Smooth muscle cell (in vitro differentiated cells): ENCODE measurements around the gene UBP1. TPM values are rescaled to one million over a fixed set of nuclear protein-coding genes. Genes with fewer than 3 reads are reported as not detected.

Source experiments
- DNase-seq: peaks from one replicate; lab custom pipeline; 2025; ENCODE audit not compliant: unreplicated experiment; lab: John Stamatoyannopoulos, UW
- H2AFZ ChIP-seq: fragments of 200-600 bp; sonication (generic); 2 replicates; pipeline ENCODE4 v1.6.0; 2016; ENCODE audit warnings: antibody characterized with exemption, low read depth, mild to moderate bottlenecking
- H3F3A ChIP-seq: fragments of 200-600 bp; sonication (generic); 2 replicates; pipeline ENCODE4 v1.6.0; 2017; ENCODE audit warnings: antibody characterized with exemption, low read depth
- H3K27ac ChIP-seq: fragments of 200-600 bp; sonication (generic); 2 replicates; pipeline ENCODE4 v1.5.1; 2016; ENCODE audit warnings: low read depth, mild to moderate bottlenecking
- H3K27me3 ChIP-seq: fragments of 200-600 bp; sonication (generic); 2 replicates; pipeline ENCODE4 v1.6.1; 2016; ENCODE audit warnings: low read depth, mild to moderate bottlenecking
- H3K36me3 ChIP-seq: fragments of 200-600 bp; sonication (generic); 2 replicates; pipeline ENCODE4 v1.5.1; 2016; ENCODE audit warnings: low read depth
- H3K4me1 ChIP-seq: fragments of 200-600 bp; sonication (generic); 2 replicates; pipeline ENCODE4 v1.5.1; 2016; ENCODE audit warnings: low read depth
- H3K4me2 ChIP-seq: fragments of 200-600 bp; sonication (generic); 2 replicates; pipeline ENCODE4 v1.6.0; 2016; ENCODE audit warnings: mild to moderate bottlenecking
- H3K4me3 ChIP-seq: fragments of 200-600 bp; sonication (generic); 2 replicates; pipeline ENCODE4 v1.5.1; 2016; ENCODE audit warnings: mild to moderate bottlenecking
- H3K79me2 ChIP-seq: fragments of 200-600 bp; sonication (generic); 2 replicates; pipeline ENCODE4 v1.6.0; 2016; ENCODE audit warnings: low read depth, mild to moderate bottlenecking
- H3K9ac ChIP-seq: fragments of 200-600 bp; sonication (generic); 2 replicates; pipeline ENCODE4 v1.6.0; 2016; ENCODE audit warnings: low read depth
- H3K9me3 ChIP-seq: fragments of 200-600 bp; sonication (generic); replicated peaks from 2 replicates; pipeline ENCODE4 v1.5.1; 2016; ENCODE audit warnings: low read depth
- H4K20me1 ChIP-seq: fragments of 200-600 bp; sonication (generic); 2 replicates; pipeline ENCODE4 v1.6.0; 2016; ENCODE audit warnings: low read depth
- WGBS: methylation state at CpG from one replicate; pipeline ENCODE4 v1.1.7; 2016; ENCODE audit warnings: low lambda C conversion rate; 5-methylcytosine and 5-hydroxymethylcytosine counted together
- polyA plus RNA-seq: library from polyadenylated mRNA; unstranded; fragments of >200 nt; fragmentation: Nextera tagmentation; extraction: Ambion mirVana; gene quantifications from 2 replicates; pipeline ENCODE4 v1.2.1, GENCODE V29; 2016
- total RNA-seq: library from RNA; depleted of rRNA; stranded (reverse); fragments of >200 nt; gene quantifications from 2 replicates; pipeline ENCODE4 v1.2.3, GENCODE V29; 2014
- TF ChIP-seq, protein P1 (sequence below): fragments of 200-600 bp; sonication (generic); IDR thresholded peaks from 2 replicates; pipeline ENCODE4 v1.5.1; 2017; ENCODE audit warnings: borderline replicate concordance, mild to moderate bottlenecking, antibody characterized with exemption; ENCODE audit not compliant: insufficient read depth, poor library complexity, severe bottlenecking

Gene UBP1
- total and polyA plus RNA-seq, 2 experiments from 2014 or later = 18.4 to 50.9 TPM

DNA sequence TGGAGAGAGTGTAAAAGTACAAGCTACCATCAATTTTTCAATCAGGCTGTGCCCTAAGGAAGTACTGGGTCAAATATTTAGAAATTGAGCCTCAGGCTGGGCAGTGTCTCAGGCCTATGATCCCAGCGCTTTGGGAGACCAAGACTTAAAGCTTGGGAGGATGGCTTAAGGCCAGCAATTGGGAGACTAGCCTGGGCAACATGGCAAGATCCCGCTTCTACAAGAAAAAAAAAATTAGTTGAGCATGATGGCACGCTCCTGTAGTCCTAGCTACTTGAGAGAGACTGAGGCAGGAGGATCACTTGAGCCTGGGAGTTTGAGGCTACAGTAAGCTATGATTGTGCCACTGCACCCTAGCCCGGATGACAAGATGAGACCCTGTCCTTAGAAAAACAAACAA is 2.0 kb upstream of the UBP1 start:
- H3K27ac ChIP-seq = peak overlapping the region; percentile 86
- WGBS = 83% methylated on average over 4 of the region's 4 CpGs
- no peak overlapping the region for H2AFZ ChIP-seq

DNA sequence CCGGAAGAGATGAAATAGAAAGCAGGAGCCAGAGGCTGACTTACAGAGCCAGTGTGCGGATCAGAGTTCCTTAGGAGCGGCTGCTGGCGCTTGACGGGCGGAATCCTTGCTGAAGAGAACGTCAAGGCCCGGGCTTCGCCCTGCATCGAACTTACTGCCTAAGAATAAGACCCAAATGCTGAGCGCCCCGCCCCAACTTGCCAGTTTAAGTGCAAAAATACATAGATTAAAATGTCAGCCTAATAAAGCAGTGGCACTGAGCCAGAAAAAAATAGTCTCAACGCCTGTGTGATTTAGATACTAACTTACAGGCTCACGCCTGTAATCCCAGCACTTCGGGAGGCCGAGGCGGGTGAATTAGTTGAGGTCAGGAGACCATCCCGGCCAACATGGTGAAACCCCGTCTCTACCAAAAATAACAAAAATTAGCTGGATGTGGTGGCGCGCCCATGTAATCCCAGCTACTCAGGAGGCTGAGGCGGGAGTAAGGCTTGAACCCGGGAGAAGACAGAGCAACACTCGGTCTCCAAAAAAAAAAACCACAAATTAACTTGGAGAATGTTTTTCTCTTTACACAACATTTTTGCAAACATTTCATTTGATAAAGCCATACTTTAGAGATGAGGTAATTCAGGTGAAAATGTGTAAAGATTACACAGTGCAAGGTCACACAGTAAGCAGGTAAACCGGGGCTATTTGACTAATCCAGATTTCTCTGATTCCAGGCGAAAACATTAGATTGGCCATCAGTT is 1.2 kb upstream of the UBP1 start:
- TF ChIP-seq, protein P1, sequence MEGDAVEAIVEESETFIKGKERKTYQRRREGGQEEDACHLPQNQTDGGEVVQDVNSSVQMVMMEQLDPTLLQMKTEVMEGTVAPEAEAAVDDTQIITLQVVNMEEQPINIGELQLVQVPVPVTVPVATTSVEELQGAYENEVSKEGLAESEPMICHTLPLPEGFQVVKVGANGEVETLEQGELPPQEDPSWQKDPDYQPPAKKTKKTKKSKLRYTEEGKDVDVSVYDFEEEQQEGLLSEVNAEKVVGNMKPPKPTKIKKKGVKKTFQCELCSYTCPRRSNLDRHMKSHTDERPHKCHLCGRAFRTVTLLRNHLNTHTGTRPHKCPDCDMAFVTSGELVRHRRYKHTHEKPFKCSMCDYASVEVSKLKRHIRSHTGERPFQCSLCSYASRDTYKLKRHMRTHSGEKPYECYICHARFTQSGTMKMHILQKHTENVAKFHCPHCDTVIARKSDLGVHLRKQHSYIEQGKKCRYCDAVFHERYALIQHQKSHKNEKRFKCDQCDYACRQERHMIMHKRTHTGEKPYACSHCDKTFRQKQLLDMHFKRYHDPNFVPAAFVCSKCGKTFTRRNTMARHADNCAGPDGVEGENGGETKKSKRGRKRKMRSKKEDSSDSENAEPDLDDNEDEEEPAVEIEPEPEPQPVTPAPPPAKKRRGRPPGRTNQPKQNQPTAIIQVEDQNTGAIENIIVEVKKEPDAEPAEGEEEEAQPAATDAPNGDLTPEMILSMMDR = no peak
- H3K4me3 ChIP-seq = peak overlapping the region; percentile 76
- peak overlapping the region; percentile 86 for H3K27ac ChIP-seq
- H3K9ac ChIP-seq = peak overlapping the region; percentile 73
- H3F3A ChIP-seq = peaks cover 17% of the 10 kb centered on the region
- H3K4me2 ChIP-seq = peak overlapping the region; percentile 91
- WGBS = 38% methylated on average over 26 of the region's 26 CpGs
- peaks cover 30% of the 10 kb centered on the region for H4K20me1 ChIP-seq
- H3K9me3 ChIP-seq = no peaks in the 10 kb centered on the region
- DNase-seq = no peak
- H3K36me3 ChIP-seq = no peaks in the 10 kb centered on the region
- H3K79me2 ChIP-seq = peaks cover 34% of the 10 kb centered on the region
- H3K27me3 ChIP-seq = no peaks in the 10 kb centered on the region
- H3K4me1 ChIP-seq = peaks cover 29% of the 10 kb centered on the region
- peak overlapping the region; percentile 92 for H2AFZ ChIP-seq

More for the DNA sequence above, 2.0 kb upstream of the UBP1 start:
- H3K36me3 ChIP-seq = no peaks in the 10 kb centered on the region
- no peaks in the 10 kb centered on the region for H3K27me3 ChIP-seq
- DNase-seq = no peak
- H3F3A ChIP-seq = peaks cover 17% of the 10 kb centered on the region
- H3K9me3 ChIP-seq = no peaks in the 10 kb centered on the region
- no peak overlapping the region for H3K9ac ChIP-seq
- TF ChIP-seq, protein P1 = no peak
- H4K20me1 ChIP-seq = peaks cover 22% of the 10 kb centered on the region
- no peak overlapping the region for H3K4me2 ChIP-seq
- peaks cover 26% of the 10 kb centered on the region for H3K79me2 ChIP-seq
- H3K4me3 ChIP-seq = peak overlapping the region; percentile 76
- H3K4me1 ChIP-seq = peaks cover 21% of the 10 kb centered on the region

DNA sequence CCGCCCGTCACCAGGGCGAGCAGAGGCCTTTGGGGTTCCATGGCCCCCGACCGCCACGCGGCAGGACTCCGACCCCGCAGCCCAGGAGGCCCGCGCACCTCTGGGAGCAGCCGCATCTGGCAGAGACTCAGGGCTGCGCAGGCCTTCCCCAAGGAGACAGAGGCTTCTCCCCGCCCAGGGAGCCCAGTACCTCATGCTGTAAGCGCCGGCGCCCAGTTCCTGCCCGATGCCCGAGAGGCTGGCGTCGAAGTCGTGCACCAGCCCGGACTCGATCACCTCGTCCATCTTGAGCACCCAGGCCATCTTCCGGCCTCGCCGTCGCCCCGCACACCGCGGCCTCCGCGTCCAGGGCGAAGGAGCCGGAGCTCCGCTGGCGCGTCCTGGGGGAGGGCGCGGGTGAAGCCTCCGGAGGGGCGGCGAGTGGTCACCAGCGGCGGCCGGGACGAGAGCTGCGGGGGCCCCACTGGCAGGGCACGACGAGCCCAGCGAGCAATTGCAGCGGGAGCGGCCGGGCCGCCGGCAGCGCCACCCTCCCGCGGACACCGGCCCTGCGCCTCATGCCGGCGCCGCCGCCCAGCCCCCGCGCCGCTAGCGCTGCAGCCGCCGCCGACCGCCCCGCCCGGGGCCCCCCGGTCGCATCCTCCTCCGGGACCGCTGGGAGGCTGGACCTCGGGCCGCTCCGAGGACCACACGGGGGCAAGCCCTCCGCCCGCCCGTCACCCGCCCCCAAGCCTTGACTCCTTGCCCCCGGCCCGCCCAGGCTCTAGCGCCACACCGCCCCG is 468 bp downstream of the UBP1 start:
- Histone ChIP-seq H3K9me3 (no peaks in the 10 kb centered on the region), H3K79me2 (peaks cover 51% of the 10 kb centered on the region), H4K20me1 (peaks cover 47% of the 10 kb centered on the region), H3K9ac (peak overlapping the region; percentile 69), H2AFZ (no peak overlapping the region), H3K4me2 (peak overlapping the region; percentile 96), H3K36me3 (no peaks in the 10 kb centered on the region), H3K4me1 (peaks cover 30% of the 10 kb centered on the region), H3F3A (peaks cover 17% of the 10 kb centered on the region), H3K27ac (peak overlapping the region; percentile 67), H3K27me3 (no peaks in the 10 kb centered on the region), H3K4me3 (peak overlapping the region; percentile 76)
- TF ChIP-seq, protein P1 = peak; percentile 13
- peak; percentile 56 for DNase-seq
- WGBS = 2% methylated on average over 42 of the region's 93 CpGs
